PC-3 (cell line): ENCODE measurements around the gene CCDC197.

Experiments used
- EZH2phosphoT487 ChIP-seq: fragments of 300-600 bp; sonication (generic); IDR thresholded peaks from 2 replicates; pipeline ENCODE4 v1.6.1; 2018; ENCODE audit warnings: mild to moderate bottlenecking, antibody characterized with exemption, low read length, borderline replicate concordance
- TF ChIP-seq, protein P1 (sequence below): fragments of 300-600 bp; sonication (generic); conservative IDR thresholded peaks from 2 replicates; pipeline ENCODE4 v1.5.1; 2017; ENCODE audit warnings: antibody characterized with exemption, low read depth, mild to moderate bottlenecking, low read length

DNA sequence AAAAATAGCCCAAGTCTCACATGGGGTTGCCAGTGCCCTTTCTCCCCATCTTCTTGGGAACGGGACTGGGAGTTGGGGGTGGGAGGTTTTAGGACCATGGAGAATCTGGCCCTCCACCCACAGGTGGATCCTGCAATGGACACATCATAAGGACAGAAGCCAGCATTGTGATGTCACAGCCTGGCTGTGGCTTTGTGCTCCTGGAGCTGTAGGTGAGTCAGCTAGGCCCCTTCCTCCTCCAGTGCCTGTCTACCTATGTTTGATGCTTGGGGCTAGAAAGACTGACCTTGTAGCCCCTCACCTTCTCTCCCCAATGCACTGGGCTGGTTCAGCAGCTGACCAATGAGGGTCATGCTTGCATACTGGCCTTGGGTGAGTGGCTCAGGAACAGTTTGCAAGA lies at the start of gene CCDC197:
- TF ChIP-seq, protein P1, sequence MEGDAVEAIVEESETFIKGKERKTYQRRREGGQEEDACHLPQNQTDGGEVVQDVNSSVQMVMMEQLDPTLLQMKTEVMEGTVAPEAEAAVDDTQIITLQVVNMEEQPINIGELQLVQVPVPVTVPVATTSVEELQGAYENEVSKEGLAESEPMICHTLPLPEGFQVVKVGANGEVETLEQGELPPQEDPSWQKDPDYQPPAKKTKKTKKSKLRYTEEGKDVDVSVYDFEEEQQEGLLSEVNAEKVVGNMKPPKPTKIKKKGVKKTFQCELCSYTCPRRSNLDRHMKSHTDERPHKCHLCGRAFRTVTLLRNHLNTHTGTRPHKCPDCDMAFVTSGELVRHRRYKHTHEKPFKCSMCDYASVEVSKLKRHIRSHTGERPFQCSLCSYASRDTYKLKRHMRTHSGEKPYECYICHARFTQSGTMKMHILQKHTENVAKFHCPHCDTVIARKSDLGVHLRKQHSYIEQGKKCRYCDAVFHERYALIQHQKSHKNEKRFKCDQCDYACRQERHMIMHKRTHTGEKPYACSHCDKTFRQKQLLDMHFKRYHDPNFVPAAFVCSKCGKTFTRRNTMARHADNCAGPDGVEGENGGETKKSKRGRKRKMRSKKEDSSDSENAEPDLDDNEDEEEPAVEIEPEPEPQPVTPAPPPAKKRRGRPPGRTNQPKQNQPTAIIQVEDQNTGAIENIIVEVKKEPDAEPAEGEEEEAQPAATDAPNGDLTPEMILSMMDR, result no peak
- no peak for TF ChIP-seq EZH2phosphoT487
